KBM-7 (cell line): ENCODE measurements around the gene PJA2.
"Not testable (repeated sequence)": the region's sequence is repeated elsewhere in the genome, so short reads cannot be mapped to it uniquely, and the experiment has no call there.

ENCODE experiments used
- DNase-seq: peaks from one replicate; pipeline ENCODE4 v3.0.0-alpha.2; 2015
- in situ Hi-C: fragments of 300-500 bp; cut with MboI; formaldehyde crosslinking; loops from 2 replicates; pipeline ENCODE4 v1.14.3; 2020; ENCODE audit warnings: low sequenced_read_pairs, low pct_unique_long_range_greater_than_20kb, mixed read lengths

The PJA2 gene

DNA sequence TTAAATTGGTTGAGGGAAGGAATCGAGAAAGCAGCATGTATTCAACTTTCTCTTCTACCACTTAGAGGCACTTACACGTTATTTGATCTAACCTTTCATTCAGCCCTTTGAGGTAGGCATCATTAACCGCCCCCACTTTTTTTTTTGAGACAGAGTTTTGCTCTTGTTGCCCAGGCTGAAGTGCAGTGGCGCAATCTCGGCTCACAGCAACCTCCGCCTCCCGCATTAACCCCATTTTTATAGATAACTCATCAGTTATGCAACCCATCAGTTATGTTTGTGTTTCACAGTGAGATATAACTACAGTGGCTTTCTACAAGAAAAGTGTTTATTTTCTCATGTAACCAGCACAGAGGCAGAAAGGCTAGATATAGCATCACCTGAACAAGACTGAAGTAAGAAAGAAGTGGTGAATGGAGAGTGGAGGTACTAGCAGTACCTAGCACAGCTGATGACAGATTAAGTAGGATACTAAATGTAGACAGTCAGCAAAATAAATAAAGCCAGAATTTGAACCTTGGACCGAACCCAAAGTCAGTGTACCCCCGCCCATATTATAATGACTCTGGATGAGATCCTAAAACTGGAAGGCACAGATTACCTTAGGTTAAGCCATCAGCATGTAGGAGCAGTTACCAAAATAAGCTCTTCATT, 91.2 kb downstream of the PJA2 start:
- DNase-seq = no peak
- in situ Hi-C loops = no loop called here

DNA sequence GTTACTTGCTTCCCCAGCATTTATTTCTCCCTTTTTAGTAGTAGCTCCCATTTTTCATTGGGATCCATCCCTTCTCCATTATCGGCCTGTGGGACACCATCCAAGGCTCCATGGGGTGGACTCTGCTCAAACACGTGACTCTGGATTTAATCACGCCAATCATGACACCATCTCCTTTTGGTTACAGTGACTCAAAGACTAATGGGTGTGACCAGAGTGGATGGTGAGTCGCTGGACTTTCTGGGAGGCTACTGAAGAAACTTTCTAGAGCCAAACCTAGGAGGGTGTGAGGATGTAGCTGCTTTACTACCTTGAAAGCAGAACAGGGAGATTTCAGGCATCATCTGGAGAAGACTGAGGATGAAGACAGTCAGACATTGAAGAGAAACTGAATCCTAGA, 93.1 kb downstream of the PJA2 start:
- in situ Hi-C loops = no loop called here
- DNase-seq = no peak

DNA sequence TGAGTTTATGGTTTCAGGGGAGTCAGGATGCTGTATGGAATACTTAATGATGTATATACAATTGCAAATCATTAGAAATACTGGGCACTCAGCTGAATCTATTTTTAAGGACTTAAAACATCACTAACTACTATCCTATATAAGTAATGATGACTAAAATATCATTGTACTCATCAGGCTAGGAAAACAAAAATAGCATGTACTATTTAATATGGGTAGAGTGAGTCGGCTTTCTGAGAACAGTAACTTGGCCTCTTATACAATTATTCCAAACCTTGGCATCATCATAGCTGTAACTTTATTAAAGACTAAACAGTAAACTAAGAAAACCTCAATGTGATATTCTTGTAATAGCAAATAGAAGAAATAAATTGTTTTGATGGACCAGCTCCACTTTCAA, 94.5 kb downstream of the PJA2 start:
- in situ Hi-C loops = no loop called here

DNA sequence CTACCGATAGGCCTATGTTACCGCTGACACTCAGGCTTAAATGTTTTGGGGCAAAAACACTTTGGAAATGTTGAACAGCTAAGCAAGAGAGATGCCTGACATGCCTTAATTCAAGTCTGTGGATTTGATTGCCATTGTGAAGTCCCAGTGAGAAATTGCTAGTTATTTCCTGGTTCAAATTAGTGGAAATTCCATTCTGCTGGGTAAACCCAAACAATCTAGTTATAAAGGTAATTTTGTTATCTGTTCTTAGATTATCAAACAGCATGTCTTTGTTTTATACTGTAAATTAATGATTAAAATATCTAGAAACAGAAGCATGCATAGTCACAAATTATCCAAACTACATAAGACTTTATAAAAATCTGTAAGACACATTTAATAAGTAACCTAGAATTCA, 96.6 kb downstream of the PJA2 start:
- in situ Hi-C loops = no loop called here
- DNase-seq = no peak

More for the DNA sequence above, 94.5 kb downstream of the PJA2 start:
- no peak for DNase-seq

DNA sequence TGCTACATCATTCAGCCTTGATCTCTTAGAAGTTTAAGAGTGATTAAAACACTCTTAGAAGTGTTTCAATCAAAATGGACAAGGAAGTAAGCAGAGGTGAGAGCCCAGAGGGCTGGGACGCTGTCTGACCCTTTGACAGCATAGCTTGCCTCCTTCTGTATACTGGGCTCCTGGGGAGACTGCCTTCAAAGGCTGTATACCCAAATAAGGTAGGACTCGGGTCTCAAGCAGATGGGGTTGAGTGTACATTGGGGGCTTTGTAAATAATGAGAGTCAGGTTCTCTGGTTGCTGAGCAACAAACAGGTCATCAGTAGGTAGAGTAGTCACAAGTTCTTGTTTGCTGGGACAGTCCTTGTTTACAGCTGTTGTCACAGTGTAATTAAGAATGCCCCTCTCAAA, 97.1 kb downstream of the PJA2 start:
- no peak for DNase-seq
- in situ Hi-C loops = no loop called here

DNA sequence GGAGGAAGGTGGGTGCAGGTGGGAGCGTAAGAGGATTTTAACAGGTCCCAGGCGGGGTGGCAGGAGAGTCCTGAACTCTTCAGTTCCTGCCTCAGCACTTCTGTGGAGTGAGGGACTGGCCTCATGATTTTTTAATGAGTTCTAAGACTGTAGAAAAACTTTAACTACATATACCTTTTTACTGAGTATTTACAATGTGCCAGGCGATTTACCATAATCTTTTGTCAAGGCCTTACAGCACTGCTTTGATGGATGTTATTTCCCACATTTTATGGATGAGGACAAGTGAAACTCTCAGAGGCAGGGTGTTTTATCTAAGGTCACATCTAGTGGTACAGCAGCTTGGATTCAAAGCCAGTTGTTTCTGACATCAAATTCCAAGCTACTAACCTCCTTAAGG, 99.5 kb downstream of the PJA2 start:
- in situ Hi-C loops = no loop called here
- DNase-seq = no peak

DNA sequence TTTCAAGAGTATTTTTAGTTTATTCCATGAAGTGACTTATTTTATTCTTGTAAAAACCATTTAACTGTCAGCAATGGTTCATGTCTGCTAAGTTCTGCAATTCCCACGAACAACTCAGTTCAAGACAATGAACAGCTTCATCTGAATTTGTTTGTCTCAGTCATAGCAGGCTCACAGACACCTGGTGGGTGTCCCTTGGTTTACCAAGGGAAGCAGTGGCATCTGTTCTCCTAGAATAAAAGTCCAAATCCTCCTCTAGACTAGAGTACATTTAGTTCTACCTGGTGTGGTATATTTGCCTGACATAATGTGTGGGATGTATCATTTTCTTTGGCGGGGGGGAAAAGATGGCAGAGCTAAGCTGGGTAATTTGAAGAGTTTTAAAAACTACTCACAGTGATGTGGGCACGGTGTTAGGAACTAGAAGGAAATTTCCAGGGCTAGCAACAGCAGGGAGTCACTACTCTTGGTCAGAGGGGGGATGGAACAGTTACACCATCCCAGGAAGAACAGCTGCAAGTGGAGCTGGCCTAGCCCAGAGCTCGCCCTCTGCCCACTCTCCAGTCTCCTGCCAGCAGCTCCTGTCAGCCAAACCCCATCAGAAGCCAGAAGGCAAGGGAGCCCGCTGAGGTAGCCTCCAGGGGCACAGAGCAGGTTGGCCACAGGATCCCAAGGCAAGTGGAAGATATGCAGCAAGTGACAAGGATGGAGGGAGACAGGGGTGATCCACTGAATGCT, 100.3 kb downstream of the PJA2 start:
- in situ Hi-C loops = no loop called here
- no peak for DNase-seq

DNA sequence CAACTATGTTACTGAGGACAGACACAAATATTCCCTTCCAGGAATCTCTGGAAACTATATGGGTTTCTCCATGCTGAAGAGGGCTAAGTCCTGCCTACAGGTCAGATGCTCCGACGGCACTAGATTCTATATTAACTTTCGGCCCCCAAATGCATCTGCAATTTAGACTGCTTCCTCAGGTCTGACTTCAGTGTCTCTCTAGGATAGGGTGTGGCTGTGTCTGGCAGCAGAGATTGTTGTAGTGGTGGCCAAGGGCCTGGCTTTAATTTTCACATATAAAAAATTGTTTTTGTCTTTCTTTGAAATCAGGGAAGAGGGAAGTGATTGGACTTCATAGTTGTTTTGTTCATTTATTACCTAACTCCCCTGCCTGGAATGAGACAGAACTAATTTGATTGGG, 101.8 kb downstream of the PJA2 start:
- in situ Hi-C loops = no loop called here
- no peak for DNase-seq

DNA sequence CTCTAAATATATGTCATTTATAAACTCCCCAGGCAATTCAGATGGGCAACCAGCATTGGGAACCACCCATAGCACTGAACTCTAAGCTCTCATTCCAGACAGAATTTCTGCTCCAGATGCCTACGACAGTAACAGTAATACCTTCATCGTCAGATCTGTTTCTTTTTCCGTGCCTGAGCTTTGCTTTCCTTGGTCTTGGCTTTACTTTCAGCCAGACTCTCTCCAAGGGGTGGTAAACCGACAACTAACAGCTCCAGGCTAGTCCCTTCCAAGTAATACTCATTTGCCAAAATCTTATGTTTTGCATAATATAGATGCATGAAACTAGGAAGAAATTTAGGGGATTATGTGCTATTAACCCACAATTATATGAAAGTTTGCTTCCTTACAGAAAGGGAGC, 102.3 kb downstream of the PJA2 start:
- in situ Hi-C loops = no loop called here

DNA sequence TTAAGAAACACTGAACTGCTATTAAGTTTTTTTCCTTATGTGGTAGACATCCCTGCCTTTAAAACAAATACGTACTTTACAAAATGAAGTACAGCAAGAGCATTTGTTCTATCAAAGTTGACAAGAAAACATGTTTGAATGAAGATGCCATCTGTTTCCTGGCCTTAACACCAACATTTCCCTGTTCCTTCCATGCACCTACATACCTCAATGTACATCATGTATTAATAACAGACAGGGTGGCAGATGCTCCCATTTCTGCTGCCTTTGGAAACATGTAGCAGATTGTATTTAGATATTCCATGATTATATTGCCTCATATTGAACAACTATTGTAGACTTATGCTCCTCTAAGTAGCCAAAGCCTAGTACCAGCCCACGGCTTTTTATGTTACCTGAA, 104.4 kb downstream of the PJA2 start:
- DNase-seq = no peak
- in situ Hi-C loops = no loop called here

More for the DNA sequence above, 102.3 kb downstream of the PJA2 start:
- DNase-seq = no peak

DNA sequence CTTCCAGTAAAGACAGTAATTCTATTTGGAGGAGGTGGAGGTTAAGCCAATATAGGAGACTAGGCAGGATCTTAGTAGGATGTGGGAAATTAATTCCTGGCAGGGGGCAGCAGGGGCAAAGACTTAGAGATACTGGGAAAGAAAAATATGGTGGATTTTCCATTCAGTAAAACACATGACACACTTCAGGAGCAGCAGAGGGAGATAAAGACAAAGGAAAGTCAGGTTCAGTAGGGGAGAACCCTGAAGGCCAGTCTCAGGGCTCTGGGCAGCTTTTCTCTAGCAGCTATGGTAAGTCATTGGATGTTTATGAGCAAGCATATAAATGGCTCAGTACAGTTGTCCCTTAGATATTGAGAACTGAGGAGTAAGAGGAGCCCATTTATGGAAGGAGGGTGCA, 105.5 kb downstream of the PJA2 start:
- DNase-seq = no peak
- in situ Hi-C loops = no loop called here

DNA sequence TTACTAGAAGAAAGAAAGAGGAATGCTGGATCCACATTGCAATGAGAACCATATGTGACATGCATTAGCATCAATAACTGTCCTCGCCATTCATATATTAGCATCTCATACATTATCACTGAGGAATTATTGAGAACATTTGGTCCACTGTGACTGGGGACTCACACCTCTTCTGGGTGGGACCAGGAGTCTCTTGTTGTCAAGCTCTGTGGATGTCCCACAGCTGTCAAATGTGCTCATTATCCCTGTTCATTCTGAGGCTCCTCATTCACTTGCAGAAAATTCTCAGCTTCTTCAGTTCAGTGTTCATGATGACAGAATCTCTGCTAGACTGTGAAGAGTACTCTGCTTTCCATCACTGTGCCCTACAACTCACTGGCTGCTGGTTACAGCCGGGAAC, 109.4 kb downstream of the PJA2 start:
- no peak for DNase-seq
- in situ Hi-C loops = no loop called here

DNA sequence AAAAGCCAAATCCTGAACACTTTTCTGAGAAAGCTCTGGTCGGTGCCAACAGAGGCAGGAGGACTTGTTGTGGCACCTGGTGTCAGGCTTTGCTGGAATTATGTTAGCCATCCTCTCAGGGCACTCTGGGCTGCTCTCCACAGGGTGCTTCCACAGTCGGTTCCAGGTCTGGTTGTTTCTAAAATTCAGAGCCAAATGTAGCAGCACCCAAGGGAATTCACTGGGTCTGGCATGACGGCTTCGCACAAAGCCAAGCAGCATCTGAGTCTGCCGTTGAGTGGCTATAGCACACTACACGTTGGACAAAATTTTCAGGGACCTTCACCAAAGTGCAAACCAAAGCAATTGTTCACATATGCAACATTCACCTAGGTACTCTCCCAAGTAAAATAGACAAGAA, 110.2 kb downstream of the PJA2 start:
- in situ Hi-C loops = no loop called here
- DNase-seq = no peak

DNA sequence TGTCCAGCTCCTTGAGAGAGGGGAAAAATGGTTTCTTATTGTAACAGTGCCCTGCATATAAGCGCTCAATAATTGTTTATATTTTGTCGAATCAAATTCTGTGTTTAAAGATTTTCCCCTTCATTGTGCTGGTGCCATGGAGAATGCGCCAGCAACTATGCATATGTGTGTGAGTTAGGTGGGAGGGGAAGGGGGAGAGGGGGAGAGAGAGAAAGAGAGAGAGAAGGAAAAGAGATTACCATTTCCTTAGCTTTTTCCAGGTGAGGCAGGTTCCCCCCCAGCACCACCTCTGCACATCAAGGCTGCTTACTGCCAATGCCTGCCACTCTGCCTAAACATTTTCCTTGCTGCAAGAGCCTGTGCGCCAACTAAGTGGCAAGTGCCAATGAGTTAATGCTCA, 111.0 kb downstream of the PJA2 start:
- in situ Hi-C loops = no loop called here
- no peak for DNase-seq

DNA sequence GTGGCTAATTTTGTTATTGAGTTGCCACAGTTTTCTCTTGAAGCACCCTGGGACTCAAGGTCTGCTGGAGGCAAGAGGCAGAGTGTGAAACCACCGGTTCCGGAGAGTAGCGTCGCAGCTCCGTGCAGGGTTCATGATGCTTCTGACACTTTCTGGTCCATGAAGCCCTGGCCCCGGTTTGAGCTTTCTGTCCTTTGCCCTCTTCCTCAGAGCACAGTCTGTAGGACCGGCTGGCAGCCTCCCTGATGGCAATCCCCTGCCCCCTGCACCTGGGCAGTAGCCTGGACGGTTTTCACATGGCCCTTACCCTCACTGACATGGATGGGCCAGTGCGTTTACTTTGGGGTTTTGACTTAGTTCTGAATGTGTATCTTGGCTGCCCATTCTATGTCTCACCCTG, 111.9 kb downstream of the PJA2 start:
- in situ Hi-C loops = no loop called here
- no peak for DNase-seq

DNA sequence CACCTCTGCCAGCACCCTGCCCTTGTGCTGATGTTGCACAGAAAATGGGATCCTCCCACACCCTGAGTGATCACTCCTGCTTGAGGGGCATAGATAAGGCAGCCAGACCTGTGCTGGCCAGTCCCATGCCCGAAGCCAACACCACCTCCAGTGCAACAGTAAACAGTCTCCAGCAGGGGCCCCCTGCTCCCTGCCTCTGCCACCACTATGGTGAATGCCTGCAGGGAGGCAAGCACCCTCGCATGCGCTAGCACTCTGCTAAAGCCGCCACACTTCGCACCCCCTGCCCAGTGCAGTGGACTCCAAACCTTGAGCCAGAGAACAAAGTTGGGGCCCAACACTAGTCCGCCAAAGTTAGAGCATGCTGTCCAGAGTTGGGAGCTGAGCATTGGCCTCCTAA, 118.7 kb downstream of the PJA2 start:
- no peak for DNase-seq
- in situ Hi-C loops = no loop called here

DNA sequence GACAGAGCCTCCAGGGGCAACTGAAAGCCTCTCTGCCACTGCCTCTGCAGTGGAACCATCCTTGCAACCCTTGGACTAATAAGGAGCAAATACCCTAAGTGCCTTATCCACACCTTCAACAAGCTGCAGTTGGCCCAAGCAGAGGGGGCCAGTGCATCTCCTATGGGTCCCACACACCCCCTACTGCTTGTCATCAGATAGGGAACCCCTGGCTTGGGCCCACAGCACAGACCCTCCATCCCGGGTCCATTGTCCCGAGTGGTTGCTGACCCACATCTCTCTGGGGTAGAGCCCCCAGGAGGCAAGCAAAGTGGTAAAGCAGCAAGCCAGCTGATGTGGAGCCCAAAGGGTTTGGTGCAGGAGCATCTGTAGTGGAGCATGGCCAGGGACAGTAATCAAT, 119.5 kb downstream of the PJA2 start:
- DNase-seq = no peak
- in situ Hi-C loops = no loop called here

DNA sequence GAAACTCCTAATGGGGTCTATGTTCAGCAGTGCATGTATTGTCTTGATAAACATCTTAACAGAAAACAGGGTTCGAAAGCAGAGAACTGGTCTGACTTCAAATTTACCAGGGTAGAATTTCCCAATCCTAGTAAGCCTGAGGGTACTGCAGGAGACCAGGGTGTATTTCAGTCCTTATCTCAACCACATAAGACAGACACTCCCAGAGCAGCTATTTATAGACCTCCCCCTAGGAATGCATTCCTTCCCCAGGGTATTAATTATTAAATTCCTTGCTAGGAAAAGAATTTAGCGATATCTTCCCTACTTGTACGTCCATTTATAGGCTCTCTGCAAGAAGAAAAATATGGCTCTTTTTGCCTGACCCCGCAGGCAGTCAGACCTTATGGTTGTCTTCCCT, 123.1 kb downstream of the PJA2 start:
- DNase-seq, in situ Hi-C loops: not testable (repeated sequence)
